Uterus (tissue), 4 donors: Measurements from ENCODE around the gene IFNL4. TPM values are rescaled to one million over a fixed set of nuclear protein-coding genes. Genes with fewer than 3 reads are reported as not detected.
"Not testable (repeated sequence)": the region's sequence is repeated elsewhere in the genome, so short reads cannot be mapped to it uniquely, and the experiment has no call there.

Experiments
- DNase-seq, 2 donors: peaks; one replicate each; pipeline ENCODE4 v3.0.0-alpha.2; 2019 to 2020
- H3K27ac ChIP-seq, 2 donors: fragments of 200-600 bp; sonication (generic); 1 replicate in 1 of 2; 2 replicates in 1 of 2; pipeline ENCODE4 v1.5.1; 2016 to 2018
- H3K27me3 ChIP-seq, 2 donors: fragments of 200-600 bp; sonication (generic); one replicate each; pipeline ENCODE4 v1.5.1; 2018 to 2019; ENCODE audit warnings: control low read depth in 1 of 2
- H3K36me3 ChIP-seq, 2 donors: fragments of 200-600 bp; sonication (generic); one replicate each; pipeline ENCODE4 v1.5.1; 2019; ENCODE audit warnings: control low read depth in 1 of 2
- H3K4me1 ChIP-seq, 2 donors: fragments of 200-600 bp; sonication (generic); one replicate each; pipeline ENCODE4 v1.5.1; 2018 to 2019; ENCODE audit warnings: control low read depth in 1 of 2
- H3K4me3 ChIP-seq, 2 donors: fragments of 200-600 bp; sonication (generic); 1 replicate in 1 of 2; 2 replicates in 1 of 2; pipeline ENCODE4 v1.5.1; 2018 to 2019; ENCODE audit warnings: mild to moderate bottlenecking in 1 of 2
- H3K9me3 ChIP-seq, 2 donors: fragments of 200-600 bp; sonication (generic); one replicate each; pipeline ENCODE4 v1.5.1; 2019; ENCODE audit warnings: control low read depth in 1 of 2
- POLR2A ChIP-seq, 2 donors: fragments of 450-650 bp; IDR thresholded peaks; one replicate each; pipeline ENCODE4 v1.6.1; 2016; ENCODE audit warnings: antibody characterized with exemption in 2 of 2, mild to moderate bottlenecking in 1 of 2, moderate library complexity in 1 of 2
- intact Hi-C: fragments of 100-400 bp; cut with DNase I; formaldehyde crosslinking; loops from one replicate; pipeline ENCODE4 v1.15.1; 2023; ENCODE audit warnings: low total_unique reads
- total RNA-seq, 4 donors: library from RNA; depleted of rRNA in 3 of 4; stranded (reverse); fragments of >200 nt in 3 of 4; gene quantifications; one replicate each; pipeline versions ENCODE4 v1.1.0 to v1.2.4, GENCODE V29; 2014 to 2023
- TF ChIP-seq, protein P1 (sequence below), 4 experiments: fragments of 200-600 bp in 2 of 4; fragments of 450-650 bp in 2 of 4; sonication (generic) in 2 of 4; IDR thresholded peaks; one replicate each; pipeline ENCODE4 v1.5.1; 2016 to 2019; ENCODE audit warnings: antibody characterized with exemption in 4 of 4, mild to moderate bottlenecking in 2 of 4, moderate library complexity in 1 of 4
- donor health status: DM: yes; HTN: yes; CAD: no.

Gene IFNL4
- total RNA-seq, 4 donors from 2014 or later = 0.90 TPM; not detected in 3

DNA sequence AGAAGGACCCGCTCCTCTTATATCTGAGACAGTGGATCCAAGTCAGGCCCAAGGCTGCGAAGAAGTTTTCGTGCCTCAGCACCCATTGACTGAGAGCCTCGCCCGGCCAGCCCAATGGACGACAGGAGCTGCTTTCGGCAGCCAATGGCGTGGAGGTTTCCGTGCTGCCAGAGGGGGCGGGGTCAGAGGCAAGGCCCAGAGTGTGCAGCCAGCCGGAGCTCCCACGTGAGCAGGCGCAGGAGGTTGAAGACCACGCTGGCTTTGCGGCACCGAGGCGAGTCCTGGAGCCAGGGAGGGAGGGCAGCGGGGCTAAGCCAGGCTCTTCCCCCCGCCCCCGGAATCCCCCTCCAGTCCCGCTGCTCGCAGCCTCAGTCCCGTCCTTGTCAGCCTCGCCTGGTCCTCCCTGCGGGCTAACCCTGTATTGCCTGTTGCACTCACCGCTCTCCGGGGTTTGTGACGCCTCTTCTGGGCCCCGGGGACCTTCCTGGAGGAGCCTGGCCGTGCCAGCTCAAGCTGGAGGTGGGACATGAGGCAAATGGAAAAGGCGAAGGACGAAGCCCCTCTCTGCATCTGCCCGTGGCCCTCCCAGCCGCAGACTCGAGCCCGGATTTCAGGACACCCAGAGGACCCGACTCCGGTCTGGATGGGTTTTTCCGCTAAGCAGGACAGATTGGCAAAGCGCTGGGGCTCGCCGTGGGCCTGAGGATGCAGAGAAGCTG lies 1.5 kb downstream of the IFNL4 start:
- H3K4me3 ChIP-seq = no peak overlapping the region
- TF ChIP-seq, protein P1, sequence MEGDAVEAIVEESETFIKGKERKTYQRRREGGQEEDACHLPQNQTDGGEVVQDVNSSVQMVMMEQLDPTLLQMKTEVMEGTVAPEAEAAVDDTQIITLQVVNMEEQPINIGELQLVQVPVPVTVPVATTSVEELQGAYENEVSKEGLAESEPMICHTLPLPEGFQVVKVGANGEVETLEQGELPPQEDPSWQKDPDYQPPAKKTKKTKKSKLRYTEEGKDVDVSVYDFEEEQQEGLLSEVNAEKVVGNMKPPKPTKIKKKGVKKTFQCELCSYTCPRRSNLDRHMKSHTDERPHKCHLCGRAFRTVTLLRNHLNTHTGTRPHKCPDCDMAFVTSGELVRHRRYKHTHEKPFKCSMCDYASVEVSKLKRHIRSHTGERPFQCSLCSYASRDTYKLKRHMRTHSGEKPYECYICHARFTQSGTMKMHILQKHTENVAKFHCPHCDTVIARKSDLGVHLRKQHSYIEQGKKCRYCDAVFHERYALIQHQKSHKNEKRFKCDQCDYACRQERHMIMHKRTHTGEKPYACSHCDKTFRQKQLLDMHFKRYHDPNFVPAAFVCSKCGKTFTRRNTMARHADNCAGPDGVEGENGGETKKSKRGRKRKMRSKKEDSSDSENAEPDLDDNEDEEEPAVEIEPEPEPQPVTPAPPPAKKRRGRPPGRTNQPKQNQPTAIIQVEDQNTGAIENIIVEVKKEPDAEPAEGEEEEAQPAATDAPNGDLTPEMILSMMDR (IDR thresholded peaks at IDR 0.05) = no peak
- no peak for TF ChIP-seq POLR2A (IDR thresholded peaks at IDR 0.05)
- no peaks in the 10 kb centered on the region for H3K4me1 ChIP-seq
- H3K9me3 ChIP-seq = no peaks in the 10 kb centered on the region
- DNase-seq = no peak
- H3K27ac ChIP-seq = no peak overlapping the region
- intact Hi-C loops = no loop called here
- no peaks in the 10 kb centered on the region for H3K36me3 ChIP-seq
- no peaks in the 10 kb centered on the region for H3K27me3 ChIP-seq

DNA sequence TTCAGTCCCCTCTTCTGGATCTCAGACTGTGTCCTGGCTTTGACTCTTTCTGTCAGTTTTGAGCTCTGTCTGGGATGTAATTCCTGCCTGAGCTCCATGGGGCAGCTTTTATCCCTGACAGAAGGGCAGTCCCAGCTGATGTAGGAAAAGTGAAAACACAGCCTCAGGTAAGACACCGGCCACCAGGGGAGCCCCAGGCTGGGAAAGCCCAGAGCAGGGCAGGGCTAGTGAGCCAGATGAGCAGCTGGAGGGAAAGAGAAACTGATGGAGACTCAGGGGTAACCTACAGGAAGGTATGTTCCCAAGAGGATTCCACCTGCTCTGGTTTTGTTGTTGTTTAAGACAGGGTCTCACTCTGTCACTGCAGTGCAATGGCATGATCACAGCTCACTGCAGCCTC lies 3.5 kb downstream of the IFNL4 start:
- DNase-seq, H3K4me3 ChIP-seq, H3K27me3 ChIP-seq, intact Hi-C loops, H3K4me1 ChIP-seq, H3K9me3 ChIP-seq, H3K36me3 ChIP-seq, H3K27ac ChIP-seq: not testable (repeated sequence)

DNA sequence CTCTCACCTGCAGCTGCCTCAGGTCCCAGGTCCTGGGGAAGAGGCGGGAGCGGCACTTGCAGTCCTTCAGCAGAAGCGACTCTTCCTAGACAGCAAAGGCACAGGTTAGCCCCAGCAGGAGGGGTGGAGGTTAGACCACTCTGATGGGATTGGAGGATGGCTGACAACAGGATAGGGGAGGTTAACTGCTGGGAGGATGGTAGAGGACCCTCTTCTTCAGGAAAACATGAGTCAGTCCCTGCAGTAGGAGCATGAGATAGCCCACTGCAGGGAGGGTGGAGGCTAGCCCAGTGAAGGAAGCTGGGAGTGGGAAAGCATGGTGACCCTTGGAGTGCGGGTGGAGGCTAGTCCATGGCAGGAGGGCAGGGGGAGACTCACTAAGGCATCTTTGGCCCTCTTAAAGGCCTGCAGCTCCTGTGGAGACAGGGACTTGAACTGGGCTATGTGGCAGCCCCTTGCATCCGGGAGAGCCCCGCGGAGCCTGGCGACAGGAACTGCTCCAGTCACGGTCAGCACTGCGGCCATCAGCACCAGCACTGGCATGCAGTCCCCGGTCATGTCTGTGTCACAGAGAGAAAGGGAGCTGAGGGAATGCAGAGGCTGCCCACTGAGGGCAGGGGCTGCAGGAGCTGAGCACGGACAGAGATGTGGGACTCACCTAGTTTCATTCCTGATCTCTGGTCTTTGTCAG lies 4.1 kb downstream of the IFNL4 start, which contains the start of gene IFNL3:
IFNL3 (minus strand) TSS at position 597 of the 691 bp plus-strand sequence; CDS start at position 558, 39 bp downstream.
- intact Hi-C loops, H3K4me1 ChIP-seq, DNase-seq, H3K27me3 ChIP-seq, H3K4me3 ChIP-seq, H3K27ac ChIP-seq, H3K36me3 ChIP-seq, H3K9me3 ChIP-seq: not testable (repeated sequence)

DNA sequence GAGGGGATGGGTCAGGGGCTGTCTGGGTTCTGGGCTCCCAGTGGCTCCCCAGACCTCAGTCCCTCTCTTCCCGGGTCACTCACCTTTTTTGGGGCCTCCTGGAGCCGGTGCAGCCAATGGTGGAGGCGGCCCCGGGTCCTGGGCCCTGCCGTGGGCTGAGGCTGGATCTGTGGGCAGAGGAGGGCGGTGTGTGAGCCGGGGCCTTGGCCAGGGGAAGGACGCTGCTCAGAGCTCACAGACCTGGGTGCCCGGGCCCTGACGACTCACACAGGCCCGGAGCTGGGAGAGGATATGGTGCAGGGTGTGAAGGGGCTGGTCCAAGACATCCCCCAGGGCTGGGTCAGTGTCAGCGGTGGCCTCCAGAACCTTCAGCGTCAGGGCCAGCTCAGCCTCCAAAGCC lies 4.9 kb downstream of the IFNL4 start:
- H3K36me3 ChIP-seq, H3K27ac ChIP-seq, intact Hi-C loops, H3K27me3 ChIP-seq, H3K4me1 ChIP-seq, H3K4me3 ChIP-seq, H3K9me3 ChIP-seq, DNase-seq: not testable (repeated sequence)

DNA sequence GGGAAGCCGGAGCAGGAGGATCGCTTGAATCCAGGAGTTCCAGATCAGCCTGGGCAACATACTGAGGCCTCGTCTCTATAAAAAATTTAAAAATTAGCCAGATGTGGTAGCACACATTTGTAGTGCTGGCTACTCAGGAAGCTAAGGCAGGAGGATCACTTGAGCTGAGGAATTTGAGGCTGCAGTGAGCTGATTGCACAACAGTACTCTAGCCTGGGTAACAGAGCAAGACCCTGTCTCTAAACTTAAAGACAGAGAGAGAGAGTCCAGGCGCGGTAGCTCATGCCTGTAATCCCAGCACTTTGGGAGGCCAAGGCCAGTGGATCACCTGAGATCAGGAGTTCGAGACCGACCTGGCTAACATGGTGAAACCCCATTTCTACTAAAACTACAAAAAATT lies 8.2 kb downstream of the IFNL4 start:
- DNase-seq = no peak
- H3K27me3 ChIP-seq = no peaks in the 10 kb centered on the region
- H3K4me3 ChIP-seq = no peak overlapping the region
- no peaks in the 10 kb centered on the region for H3K9me3 ChIP-seq
- intact Hi-C loops = no loop called here
- TF ChIP-seq POLR2A (IDR thresholded peaks at IDR 0.05) = no peak
- TF ChIP-seq, protein P1 (IDR thresholded peaks at IDR 0.05) = no peak
- H3K4me1 ChIP-seq = no peaks in the 10 kb centered on the region
- H3K27ac ChIP-seq = no peak overlapping the region
- H3K36me3 ChIP-seq = no peaks in the 10 kb centered on the region

DNA sequence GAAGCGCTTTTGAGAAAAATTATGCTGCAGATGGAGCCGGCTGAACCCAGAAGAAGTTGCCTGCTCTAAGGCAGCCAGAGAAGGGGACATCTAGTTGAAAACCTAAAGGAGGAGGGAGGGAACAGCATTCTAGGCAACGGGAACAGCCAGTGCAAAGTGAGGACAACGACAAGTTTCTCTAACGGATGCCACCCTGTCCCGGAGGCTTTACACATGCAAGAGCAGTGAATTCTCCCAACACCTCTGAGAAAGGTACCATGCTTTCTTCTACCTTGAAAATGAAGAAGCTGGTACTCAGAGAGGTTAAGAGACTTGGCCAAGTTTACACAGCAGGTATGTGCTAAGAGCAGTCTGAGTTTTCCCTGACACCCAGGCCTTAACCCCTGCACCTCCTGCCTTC lies 9.7 kb downstream of the IFNL4 start:
- DNase-seq = no peak
- Histone ChIP-seq H3K4me1 (no peaks in the 10 kb centered on the region), H3K36me3 (no peaks in the 10 kb centered on the region), H3K27me3 (no peaks in the 10 kb centered on the region), H3K27ac (no peak overlapping the region), H3K9me3 (no peaks in the 10 kb centered on the region), H3K4me3 (no peak overlapping the region)
- intact Hi-C loops = no loop called here
- no peak for TF ChIP-seq POLR2A (IDR thresholded peaks at IDR 0.05)
- TF ChIP-seq, protein P1 (IDR thresholded peaks at IDR 0.05) = no peak
